Peyer's patch (tissue), 4 donors: ENCODE measurements around the gene SPAG4. TPM values are rescaled to one million over a fixed set of nuclear protein-coding genes. Genes with fewer than 3 reads are reported as not detected.
A peak's percentile ranks its signal among the peaks of the same experiment; 100 is the strongest.

Experiments used
- DNase-seq, 3 donors: peaks; one replicate each; pipeline ENCODE4 v3.0.0-alpha.2; 2017 to 2019
- H3K27ac ChIP-seq, 4 donors: fragments of 200-600 bp; sonication (generic); one replicate each; pipeline ENCODE4 v1.5.1; 2016 to 2019
- H3K27me3 ChIP-seq, 2 donors: fragments of 200-600 bp; sonication (generic); one replicate each; pipeline ENCODE4 v1.5.1; 2019
- H3K36me3 ChIP-seq, 3 donors: fragments of 200-600 bp; sonication (generic); one replicate each; pipeline ENCODE4 v1.5.1; 2016 to 2019
- H3K4me1 ChIP-seq, 4 donors: fragments of 200-600 bp; sonication (generic); one replicate each; pipeline ENCODE4 v1.5.1; 2016 to 2019
- H3K4me3 ChIP-seq, 4 donors: fragments of 200-600 bp; sonication (generic); 1 replicate in 3 of 4; 2 replicates in 1 of 4; pipeline ENCODE4 v1.5.1; 2016 to 2019; ENCODE audit warnings: mild to moderate bottlenecking in 1 of 4
- H3K9me3 ChIP-seq, 4 donors: fragments of 200-600 bp; sonication (generic); one replicate each; pipeline ENCODE4 v1.5.1; 2016 to 2019; ENCODE audit warnings: mild to moderate bottlenecking in 1 of 4
- POLR2A ChIP-seq, 2 donors: fragments of 450-650 bp; IDR thresholded peaks; one replicate each; pipeline ENCODE4 v1.5.1; 2017; ENCODE audit warnings: antibody characterized with exemption in 2 of 2, mild to moderate bottlenecking in 2 of 2, moderate library complexity in 2 of 2
- total RNA-seq, 4 donors: library from RNA; depleted of rRNA; stranded (reverse); fragments of >200 nt; gene quantifications; one replicate each; pipeline ENCODE4 v1.1.0, GENCODE V29; 2016
- TF ChIP-seq, protein P1 (sequence below), 6 experiments: fragments of 450-650 bp in 4 of 6; fragments of 200-600 bp in 2 of 6; sonication (generic) in 1 of 6; IDR thresholded peaks; one replicate each; pipeline ENCODE4 v1.5.1; 2017 to 2019; ENCODE audit warnings: antibody characterized with exemption in 6 of 6, mild to moderate bottlenecking in 3 of 6, moderate library complexity in 1 of 6

The SPAG4 gene
- total RNA-seq, 4 donors from 2014 or later, result 10.7 to 28.1 TPM; not detected in 2

DNA sequence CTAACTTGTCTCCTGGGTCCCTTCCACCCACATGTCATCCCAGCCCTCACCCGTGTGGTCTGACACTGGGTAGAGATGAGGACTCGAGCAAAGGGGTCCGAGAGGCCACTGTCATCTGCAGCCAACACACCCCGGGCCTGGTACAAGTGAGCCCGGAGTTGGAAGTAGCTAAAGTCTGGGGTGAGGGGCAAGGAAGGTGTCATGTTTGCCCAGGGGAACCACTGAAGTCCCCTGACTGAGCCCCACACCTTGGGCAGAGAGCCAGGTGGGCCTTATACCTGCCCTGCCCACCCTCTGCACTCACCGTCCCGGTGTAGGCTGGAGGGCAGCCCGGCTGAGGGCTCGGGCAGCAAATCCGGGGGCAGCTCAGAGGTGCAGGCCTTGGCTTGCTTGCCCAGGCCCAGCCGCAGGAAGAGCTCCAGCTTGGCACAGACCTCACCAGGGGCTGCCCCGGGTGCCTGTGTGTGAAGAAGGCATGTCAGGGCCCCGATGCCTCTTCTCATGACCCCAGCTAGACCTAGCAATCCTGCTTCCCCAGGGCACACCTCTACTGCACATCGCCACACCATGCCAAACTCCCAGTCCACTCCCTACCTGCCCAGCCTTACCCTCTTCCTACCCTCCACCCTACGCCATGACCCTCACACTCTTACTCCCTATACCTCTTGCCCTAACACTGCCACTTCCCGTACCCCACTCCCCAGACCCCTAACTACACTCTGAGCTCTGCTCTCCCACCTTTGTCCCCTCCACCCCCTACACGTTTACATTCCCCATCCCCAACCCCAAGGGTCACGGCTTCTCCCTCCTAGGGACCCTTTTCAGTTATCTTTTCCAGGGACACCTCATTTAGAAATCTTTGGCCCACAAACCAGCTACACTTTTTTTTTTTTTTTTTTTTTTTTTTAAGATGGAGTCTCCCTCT lies 31.7 kb upstream of the SPAG4 start:
- no peaks in the 10 kb centered on the region for H3K4me1 ChIP-seq
- no peaks in the 10 kb centered on the region for H3K27me3 ChIP-seq
- H3K9me3 ChIP-seq, result no peaks in the 10 kb centered on the region
- peak in 1 of 3 donors; percentile 21 for DNase-seq
- no peak overlapping the region for H3K27ac ChIP-seq
- H3K36me3 ChIP-seq, result no peaks in the 10 kb centered on the region
- H3K4me3 ChIP-seq, result no peak overlapping the region
- TF ChIP-seq POLR2A (IDR thresholded peaks at IDR 0.05), result no peak
- TF ChIP-seq, protein P1, sequence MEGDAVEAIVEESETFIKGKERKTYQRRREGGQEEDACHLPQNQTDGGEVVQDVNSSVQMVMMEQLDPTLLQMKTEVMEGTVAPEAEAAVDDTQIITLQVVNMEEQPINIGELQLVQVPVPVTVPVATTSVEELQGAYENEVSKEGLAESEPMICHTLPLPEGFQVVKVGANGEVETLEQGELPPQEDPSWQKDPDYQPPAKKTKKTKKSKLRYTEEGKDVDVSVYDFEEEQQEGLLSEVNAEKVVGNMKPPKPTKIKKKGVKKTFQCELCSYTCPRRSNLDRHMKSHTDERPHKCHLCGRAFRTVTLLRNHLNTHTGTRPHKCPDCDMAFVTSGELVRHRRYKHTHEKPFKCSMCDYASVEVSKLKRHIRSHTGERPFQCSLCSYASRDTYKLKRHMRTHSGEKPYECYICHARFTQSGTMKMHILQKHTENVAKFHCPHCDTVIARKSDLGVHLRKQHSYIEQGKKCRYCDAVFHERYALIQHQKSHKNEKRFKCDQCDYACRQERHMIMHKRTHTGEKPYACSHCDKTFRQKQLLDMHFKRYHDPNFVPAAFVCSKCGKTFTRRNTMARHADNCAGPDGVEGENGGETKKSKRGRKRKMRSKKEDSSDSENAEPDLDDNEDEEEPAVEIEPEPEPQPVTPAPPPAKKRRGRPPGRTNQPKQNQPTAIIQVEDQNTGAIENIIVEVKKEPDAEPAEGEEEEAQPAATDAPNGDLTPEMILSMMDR (IDR thresholded peaks at IDR 0.05), result no peak

DNA sequence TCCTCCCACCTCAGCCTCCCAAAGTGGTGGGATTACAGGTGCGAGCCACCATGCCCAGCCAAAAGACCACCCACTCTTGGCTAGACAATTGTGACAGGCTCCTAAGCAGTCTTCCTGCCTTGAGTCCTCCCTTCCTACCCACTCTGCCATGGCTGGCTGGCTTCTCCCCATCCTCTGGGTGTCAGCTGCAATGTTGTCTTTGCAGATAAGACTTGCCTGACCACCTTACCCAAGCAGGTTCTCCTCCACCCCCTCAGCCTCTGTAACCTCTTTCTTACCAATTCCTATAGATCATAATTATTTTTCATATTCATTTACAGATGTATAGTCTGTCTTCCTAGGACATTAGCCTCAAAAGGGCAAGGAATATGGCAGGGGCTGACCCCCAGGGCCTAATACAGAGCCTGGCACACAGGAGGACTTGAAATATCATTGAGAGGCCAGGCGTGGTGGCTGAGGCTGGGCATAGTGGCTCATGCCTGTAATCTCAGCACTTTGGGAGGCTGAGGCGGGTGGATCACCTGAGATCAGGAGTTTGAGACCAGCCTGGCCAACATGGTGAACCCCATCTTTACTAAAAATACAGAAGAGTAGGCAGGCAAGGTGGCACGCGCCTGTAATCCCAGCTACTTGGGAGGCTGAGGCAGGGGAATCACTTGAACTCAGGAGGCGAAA lies 28.7 kb upstream of the SPAG4 start:
- Histone ChIP-seq H3K27me3 (no peaks in the 10 kb centered on the region), H3K4me1 (no peaks in the 10 kb centered on the region), H3K36me3 (no peaks in the 10 kb centered on the region), H3K4me3 (no peak overlapping the region), H3K9me3 (no peaks in the 10 kb centered on the region), H3K27ac (no peak overlapping the region)
- TF ChIP-seq, protein P1 (IDR thresholded peaks at IDR 0.05), result no peak
- TF ChIP-seq POLR2A (IDR thresholded peaks at IDR 0.05), result no peak
- no peak for DNase-seq

DNA sequence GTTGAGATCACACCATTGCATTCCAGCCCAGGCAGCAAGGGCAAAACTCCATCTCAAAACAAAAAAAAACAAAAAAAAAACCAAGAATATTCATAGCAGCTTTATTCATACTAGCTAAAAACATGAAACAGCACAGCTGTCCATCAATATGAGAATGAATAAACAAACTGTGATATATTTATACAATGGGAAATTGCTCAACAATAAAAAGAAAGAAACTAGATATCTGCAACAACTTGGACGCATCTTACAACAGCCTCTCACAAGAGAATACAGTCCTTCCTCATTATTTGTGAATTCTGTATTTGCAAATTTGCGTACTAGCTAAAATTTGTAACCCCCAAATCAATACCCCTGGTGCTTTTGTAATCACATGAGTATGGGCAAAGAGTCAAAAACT lies 28.2 kb upstream of the SPAG4 start:
- no peaks in the 10 kb centered on the region for H3K9me3 ChIP-seq
- H3K27me3 ChIP-seq, result no peaks in the 10 kb centered on the region
- no peaks in the 10 kb centered on the region for H3K4me1 ChIP-seq
- H3K4me3 ChIP-seq, result no peak overlapping the region
- TF ChIP-seq, protein P1 (IDR thresholded peaks at IDR 0.05), result no peak
- no peak for TF ChIP-seq POLR2A (IDR thresholded peaks at IDR 0.05)
- no peak overlapping the region for H3K27ac ChIP-seq
- peak in 1 of 3 donors; percentile 3 for DNase-seq
- no peaks in the 10 kb centered on the region for H3K36me3 ChIP-seq

DNA sequence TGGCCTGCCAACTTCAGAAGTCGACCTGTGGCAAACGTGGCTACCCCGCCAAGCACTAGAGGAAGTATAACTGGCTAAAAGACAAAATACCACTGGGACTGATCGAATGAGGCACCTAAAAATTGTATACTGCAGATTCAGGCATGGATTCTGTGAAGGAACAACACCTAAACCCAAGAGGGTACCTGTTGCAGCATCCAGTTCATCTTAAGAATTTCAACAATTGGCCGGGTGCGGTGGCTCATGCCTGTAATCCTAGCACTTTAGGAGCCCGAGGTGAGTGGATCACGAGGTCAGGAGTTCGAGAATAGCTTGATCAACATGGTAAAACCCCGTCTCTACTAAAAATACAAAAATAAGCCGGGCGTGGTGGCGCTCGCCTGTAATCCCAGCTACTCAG lies 27.2 kb upstream of the SPAG4 start:
- TF ChIP-seq, protein P1 (IDR thresholded peaks at IDR 0.05), result no peak
- no peak for TF ChIP-seq POLR2A (IDR thresholded peaks at IDR 0.05)

DNA sequence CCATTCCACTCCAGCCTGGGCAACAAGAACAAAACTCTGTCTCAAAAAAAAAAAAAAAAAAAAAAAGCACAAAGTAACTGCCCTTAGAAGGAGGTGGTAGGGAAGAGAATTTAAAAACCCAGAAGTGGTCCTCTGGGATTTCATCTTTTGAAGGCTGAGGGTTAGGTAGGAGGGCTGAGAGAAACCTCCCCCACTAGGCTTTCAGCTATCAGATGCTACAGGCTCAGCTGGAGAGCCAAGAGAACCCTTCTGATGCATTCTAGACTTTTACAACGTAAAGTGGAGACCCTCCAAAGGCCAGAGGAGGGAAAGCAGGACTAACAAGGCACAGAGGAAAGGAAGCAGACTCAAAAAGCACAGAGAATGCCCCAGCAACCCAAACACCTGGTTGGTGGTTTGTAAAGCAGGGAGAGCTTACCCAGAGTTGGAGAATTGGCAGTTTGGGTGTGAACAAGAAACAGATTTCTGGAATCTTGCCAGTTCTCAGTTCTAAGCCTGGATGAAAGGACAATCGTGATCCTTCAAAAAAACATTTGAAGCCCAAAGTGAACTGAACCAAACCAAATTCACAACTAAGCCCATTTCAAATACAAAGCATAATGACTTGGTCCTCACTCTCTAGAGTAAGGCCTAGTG lies 23.2 kb upstream of the SPAG4 start:
- TF ChIP-seq POLR2A (IDR thresholded peaks at IDR 0.05), result no peak
- TF ChIP-seq, protein P1 (IDR thresholded peaks at IDR 0.05), result no peak
- no peaks in the 10 kb centered on the region for H3K9me3 ChIP-seq
- no peak overlapping the region for H3K27ac ChIP-seq
- H3K27me3 ChIP-seq, result no peaks in the 10 kb centered on the region
- DNase-seq, result no peak
- no peaks in the 10 kb centered on the region for H3K4me1 ChIP-seq
- no peaks in the 10 kb centered on the region for H3K36me3 ChIP-seq
- no peak overlapping the region for H3K4me3 ChIP-seq

More for the DNA sequence above, 27.2 kb upstream of the SPAG4 start:
- H3K27me3 ChIP-seq, result no peaks in the 10 kb centered on the region
- H3K4me1 ChIP-seq, result no peaks in the 10 kb centered on the region
- no peak for DNase-seq
- H3K4me3 ChIP-seq, result no peak overlapping the region
- no peaks in the 10 kb centered on the region for H3K36me3 ChIP-seq
- no peak overlapping the region for H3K27ac ChIP-seq
- no peaks in the 10 kb centered on the region for H3K9me3 ChIP-seq
